ENCODE measurements around the gene NOL4L. TPM values are rescaled to one million over a fixed set of nuclear protein-coding genes. Genes with fewer than 3 reads are reported as not detected.

Gene NOL4L
- total and polyA plus RNA-seq, 12 donors = 1.5 to 10.1 (median 5.1) TPM

- H3K27ac ChIP-seq = no peak overlapping the region
- H3K4me1 ChIP-seq = peaks cover 7 to 13% (median 12%) of the 10 kb centered on the region in 9 donors
- 81 to 88% methylated on average over 9 of the region's 9 CpGs for WGBS, 2 donors
- H3K36me3 ChIP-seq = no peaks in the 10 kb centered on the region
- ATAC-seq = no peak
- no peak overlapping the region for H3K4me3 ChIP-seq
- intact Hi-C loops (cut with DNase I) = no loop called here
- H3K9me3 ChIP-seq = no peaks in the 10 kb centered on the region
- no peak for TF ChIP-seq CTCF (IDR thresholded peaks at IDR 0.05)
- DNase-seq = no peak
- H3K27me3 ChIP-seq = peaks cover 0 to 13% (median 2%) of the 10 kb centered on the region in 7 donors
Observed at GRCh38 chr20:32631933-32632460, 46.9 kb upstream of the NOL4L start.

- no peak for TF ChIP-seq CTCF (IDR thresholded peaks at IDR 0.05)
- DNase-seq = no peak
- no peak overlapping the region for H3K4me3 ChIP-seq
- peaks cover 7 to 15% (median 14%) of the 10 kb centered on the region in 9 donors for H3K4me1 ChIP-seq
- no peak for ATAC-seq
- intact Hi-C loops (cut with DNase I) = no loop called here
- peaks cover 0 to 22% (median 8%) of the 10 kb centered on the region in 7 donors for H3K27me3 ChIP-seq
- no peaks in the 10 kb centered on the region for H3K9me3 ChIP-seq
- H3K36me3 ChIP-seq = no peaks in the 10 kb centered on the region
- H3K27ac ChIP-seq = no peak overlapping the region
- WGBS, 2 donors = 95 to 96% methylated on average over 13 of the region's 13 CpGs
Observed at GRCh38 chr20:32629813-32630212, 44.7 kb upstream of the NOL4L start.

GRCh38 chr20:32628960-32629530 lies 43.9 kb upstream of the NOL4L start:
- Histone ChIP-seq H3K36me3 (no peaks in the 10 kb centered on the region), H3K27ac (no peak overlapping the region), H3K9me3 (no peaks in the 10 kb centered on the region), H3K4me1 (peaks cover 7 to 15% (median 14%) of the 10 kb centered on the region in 9 donors), H3K27me3 (peaks cover 0 to 22% (median 8%) of the 10 kb centered on the region in 7 donors), H3K4me3 (no peak overlapping the region)
- DNase-seq (no peak), ATAC-seq (no peak)
- WGBS, 2 donors = 81 to 87% methylated on average over 7 of the region's 7 CpGs
- TF ChIP-seq CTCF (IDR thresholded peaks at IDR 0.05) = no peak
- intact Hi-C loops (cut with DNase I) = no loop called here

GRCh38 chr20:32626859-32627636 lies 41.9 kb upstream of the NOL4L start:
- Histone ChIP-seq H3K36me3 (no peaks in the 10 kb centered on the region), H3K27me3 (peaks cover 0 to 22% (median 8%) of the 10 kb centered on the region in 7 donors), H3K4me1 (peaks cover 7 to 15% (median 14%) of the 10 kb centered on the region in 9 donors), H3K9me3 (no peaks in the 10 kb centered on the region), H3K27ac (peak overlapping the region in 7 of 10 donors; percentile 32 to 71 (median 62)), H3K4me3 (peak overlapping the region in 4 of 10 donors; percentile 4 to 25 (median 14))
- intact Hi-C loops (cut with DNase I) = no loop called here
- DNase-seq (no peak), ATAC-seq (peak; percentile 26 to 73 (median 49))
- 24 to 27% methylated on average over 26 of the region's 26 CpGs for WGBS, 2 donors
- TF ChIP-seq CTCF (IDR thresholded peaks at IDR 0.05) = no peak
